GM19324 (cell line): ENCODE measurements around the gene PRR20B.
"Not testable (repeated sequence)": the region's sequence is repeated elsewhere in the genome, so short reads cannot be mapped to it uniquely, and the experiment has no call there.

Experiments
- ATAC-seq: cut with Tn5 transposase; IDR thresholded peaks from one replicate; pipeline ENCODE4 v1.9.1; 2021; ENCODE audit warnings: mild to moderate bottlenecking, moderate library complexity; ENCODE audit not compliant: unreplicated experiment, low FRiP score

PRR20B gene

DNA sequence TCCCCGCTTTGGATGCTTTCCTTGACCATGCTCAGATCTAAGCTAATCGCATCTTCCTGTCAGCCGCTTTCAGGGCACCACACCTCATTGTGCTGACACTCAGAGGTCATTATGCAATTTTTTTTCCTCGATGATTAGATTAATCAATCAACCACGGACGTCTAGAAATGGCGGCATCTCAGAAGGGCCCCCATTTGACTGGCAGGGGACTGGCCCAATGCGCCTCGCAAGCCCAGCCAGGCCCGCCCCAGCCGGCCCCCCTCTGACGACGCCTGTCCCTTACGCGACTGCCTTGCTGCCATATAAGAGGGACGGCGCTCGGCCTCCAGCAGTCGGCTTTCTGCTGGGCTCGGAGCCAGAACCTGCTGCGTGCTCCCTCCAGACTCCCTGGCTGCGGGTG lies at the start of gene PRR20B:
TSS of gene PRR20B (plus strand) at position 301 of the 400 bp plus-strand sequence. CDS start 387 bp downstream, outside the sequence.
- ATAC-seq, result not testable (repeated sequence)

DNA sequence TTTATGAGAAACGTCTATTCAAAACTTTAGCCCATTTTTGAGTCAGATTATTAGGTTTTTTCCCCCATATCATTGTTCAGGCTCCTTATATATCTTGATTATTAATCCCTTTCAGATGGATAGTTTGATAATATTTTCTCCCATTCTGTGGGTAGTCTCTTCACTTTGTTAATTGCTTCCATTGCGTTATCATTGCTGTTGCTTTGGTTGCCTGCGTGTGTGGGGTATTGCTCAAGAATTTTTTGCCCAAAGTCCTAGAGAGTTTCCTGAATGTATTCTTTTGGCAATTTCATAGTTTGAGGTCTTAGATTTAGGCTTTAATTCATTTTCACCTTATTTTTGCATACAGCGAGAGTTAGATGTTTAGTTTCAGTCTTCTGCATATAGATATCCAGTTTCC lies 32.3 kb upstream of the PRR20B start:
- ATAC-seq, result no peak

DNA sequence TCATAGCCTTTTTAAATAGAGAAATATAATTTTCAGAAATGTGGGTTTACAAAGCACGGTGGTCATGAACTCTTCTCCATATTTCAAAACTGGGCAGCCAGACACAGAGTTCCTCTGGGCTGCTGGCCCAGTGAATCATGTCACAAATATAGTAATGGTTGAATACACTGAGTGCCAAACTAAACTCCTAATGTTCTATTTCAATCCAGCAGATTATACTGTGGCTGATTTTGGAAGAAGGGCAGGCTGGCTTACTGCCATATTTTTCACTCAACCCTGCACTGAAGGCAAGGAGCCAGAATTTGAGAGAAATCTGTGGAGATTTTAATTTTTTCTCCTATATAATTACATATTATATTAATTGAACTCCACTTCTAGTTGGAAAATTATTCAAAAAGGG lies 23.6 kb upstream of the PRR20B start:
- no peak for ATAC-seq

DNA sequence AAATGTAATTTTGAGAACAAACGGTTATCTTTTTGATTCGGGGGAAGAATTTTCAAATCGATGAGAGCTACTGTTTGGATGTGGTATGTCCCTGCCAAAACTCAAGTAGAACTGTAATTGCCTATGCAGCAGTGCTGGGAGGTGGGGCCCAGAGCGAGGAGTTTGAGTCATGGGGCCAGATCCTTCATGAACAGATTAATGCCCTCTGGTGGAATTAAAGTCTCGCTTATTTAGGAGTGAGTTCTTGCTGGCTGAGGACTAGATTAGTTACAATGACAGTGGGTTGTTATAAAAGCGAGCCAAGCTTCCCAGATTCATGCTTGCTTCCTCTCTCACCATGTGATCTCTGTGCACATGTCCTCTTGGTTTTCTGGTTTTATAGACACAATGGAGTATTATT lies 18.4 kb upstream of the PRR20B start:
- ATAC-seq, result no peak

DNA sequence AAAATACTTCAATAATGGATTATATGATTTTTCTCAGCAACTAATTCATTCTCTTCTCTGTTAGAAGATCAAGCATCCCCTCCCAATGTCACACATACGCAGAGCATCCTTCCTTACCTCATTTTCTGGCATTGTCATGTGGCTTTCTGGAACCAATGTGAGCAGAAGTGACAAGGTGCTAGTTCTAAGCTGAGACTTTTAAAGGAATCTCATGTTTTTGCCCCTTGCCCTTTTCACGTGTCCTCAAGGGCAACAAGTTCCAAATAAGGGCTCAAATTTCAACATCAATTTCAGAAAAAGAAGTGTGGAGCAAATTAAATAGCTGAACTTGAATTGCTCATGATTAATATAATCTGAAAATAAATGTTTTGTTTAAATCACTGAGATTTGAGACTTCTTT lies 11.2 kb upstream of the PRR20B start:
- ATAC-seq, result no peak

DNA sequence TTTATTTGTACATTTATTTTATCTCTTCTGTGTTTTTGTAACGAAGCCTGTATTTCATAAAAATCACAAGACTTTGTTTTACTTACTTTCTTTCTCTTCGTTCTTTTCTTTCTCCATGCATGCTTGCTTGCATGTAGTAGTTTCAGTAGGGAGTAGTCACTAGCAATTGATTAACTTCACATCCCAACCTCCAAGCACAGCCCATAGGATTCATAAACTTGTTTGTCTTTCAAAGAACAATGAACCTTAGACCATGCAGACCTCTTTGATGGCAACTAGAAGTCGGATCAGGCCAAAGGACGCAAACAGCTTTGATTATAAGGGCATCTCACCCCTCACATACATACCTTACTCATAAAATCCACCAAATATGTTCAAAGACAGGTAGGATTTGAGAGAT lies 9.7 kb upstream of the PRR20B start:
- ATAC-seq, result no peak

DNA sequence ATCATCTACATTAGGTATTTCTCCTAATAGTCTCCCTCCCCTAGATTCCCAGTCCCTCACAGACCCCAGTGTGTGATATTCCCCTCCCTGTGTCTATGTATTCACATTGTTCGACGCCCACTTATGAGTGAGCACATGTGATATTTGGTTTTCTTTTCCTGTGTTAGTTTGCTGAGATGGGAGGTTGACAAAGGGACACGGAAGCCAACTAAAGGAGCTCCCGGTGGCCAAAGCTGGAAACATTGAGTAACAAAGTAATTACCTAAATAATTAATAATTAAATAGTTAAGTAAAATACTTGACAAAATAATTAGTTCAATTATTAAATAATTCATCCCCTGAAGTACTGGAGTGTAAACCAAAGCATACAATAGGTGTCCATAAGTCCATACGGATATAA lies 8.3 kb upstream of the PRR20B start:
- no peak for ATAC-seq

DNA sequence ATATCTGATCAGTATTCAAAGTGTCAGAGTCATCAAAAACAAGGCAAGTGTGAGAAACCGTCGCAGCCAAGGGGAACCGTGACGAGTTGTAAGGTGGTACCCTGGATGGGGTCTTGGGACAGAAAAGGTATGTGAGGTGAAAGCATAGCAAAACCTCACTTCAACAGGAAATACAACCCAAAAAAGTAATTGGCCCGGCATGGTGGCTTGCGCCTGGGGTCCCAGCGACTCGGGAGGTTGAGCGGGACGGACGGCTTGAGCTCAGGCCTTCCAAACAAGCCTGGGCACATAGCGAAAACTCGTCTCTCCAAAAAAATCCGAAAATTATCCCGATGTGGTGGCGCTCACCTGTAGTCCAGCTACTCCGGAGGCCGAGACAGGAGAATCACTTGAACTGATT lies 7.5 kb upstream of the PRR20B start:
- not testable (repeated sequence) for ATAC-seq

DNA sequence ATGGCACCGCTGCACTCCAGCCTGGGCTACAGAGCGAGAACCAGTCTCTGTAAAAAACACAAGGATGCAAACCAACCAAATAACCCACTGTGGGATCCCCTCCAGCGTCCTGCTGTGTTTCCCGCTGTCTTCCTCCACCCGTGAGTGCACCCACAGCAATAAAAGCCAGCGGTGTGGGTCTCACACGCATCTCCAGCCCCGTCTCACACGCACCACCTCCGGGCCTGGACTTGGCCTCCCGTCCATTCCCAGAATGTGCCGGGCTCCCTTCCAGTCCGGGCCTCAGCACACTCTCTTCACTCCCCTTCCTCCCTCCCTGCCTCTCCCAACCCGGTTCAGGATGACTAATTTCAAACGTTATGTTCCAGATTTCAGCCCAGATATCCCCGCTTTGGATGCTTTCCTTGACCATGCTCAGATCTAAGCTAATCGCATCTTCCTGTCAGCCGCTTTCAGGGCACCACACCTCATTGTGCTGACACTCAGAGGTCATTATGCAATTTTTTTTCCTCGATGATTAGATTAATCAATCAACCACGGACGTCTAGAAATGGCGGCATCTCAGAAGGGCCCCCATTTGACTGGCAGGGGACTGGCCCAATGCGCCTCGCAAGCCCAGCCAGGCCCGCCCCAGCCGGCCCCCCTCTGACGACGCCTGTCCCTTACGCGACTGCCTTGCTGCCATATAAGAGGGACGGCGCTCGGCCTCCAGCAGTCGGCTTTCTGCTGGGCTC lies 6.9 kb upstream of the PRR20B start, which contains the start of gene PRR20A:
TSS of gene PRR20A (plus strand) at position 684 of the 734 bp plus-strand sequence. CDS start 387 bp downstream, outside the sequence.
- not testable (repeated sequence) for ATAC-seq

DNA sequence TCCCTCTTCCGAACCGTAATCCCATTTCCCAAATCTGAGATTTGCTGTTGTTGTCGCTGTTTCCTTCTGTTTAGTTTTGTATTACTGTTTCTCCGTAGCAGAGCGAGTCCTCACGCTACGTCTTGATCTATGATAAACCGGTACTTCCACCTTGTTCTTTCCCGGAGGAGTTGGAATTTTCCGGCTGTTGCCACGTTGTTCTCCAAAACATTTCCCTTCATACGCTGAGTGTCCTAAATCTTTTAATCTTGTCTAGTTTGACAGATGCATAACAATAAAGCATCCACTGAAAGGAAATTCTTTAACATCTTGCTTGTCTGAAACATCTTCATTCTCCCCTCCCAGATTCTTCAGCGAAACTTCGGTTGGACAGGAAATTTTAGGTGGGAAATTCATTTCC lies 818 bp downstream of the PRR20B start:
- ATAC-seq, result not testable (repeated sequence)

DNA sequence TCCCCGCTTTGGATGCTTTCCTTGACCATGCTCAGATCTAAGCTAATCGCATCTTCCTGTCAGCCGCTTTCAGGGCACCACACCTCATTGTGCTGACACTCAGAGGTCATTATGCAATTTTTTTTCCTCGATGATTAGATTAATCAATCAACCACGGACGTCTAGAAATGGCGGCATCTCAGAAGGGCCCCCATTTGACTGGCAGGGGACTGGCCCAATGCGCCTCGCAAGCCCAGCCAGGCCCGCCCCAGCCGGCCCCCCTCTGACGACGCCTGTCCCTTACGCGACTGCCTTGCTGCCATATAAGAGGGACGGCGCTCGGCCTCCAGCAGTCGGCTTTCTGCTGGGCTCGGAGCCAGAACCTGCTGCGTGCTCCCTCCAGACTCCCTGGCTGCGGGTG lies 6.5 kb downstream of the PRR20B start, which contains the start of gene PRR20C:
TSS of gene PRR20C (plus strand) at position 301 of the 400 bp plus-strand sequence. CDS start 387 bp downstream, outside the sequence.
- ATAC-seq, result not testable (repeated sequence)

DNA sequence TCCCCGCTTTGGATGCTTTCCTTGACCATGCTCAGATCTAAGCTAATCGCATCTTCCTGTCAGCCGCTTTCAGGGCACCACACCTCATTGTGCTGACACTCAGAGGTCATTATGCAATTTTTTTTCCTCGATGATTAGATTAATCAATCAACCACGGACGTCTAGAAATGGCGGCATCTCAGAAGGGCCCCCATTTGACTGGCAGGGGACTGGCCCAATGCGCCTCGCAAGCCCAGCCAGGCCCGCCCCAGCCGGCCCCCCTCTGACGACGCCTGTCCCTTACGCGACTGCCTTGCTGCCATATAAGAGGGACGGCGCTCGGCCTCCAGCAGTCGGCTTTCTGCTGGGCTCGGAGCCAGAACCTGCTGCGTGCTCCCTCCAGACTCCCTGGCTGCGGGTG lies 13.0 kb downstream of the PRR20B start, which contains the start of gene PRR20D:
TSS of gene PRR20D (plus strand) at position 301 of the 400 bp plus-strand sequence. CDS start 387 bp downstream, outside the sequence.
- ATAC-seq, result not testable (repeated sequence)

DNA sequence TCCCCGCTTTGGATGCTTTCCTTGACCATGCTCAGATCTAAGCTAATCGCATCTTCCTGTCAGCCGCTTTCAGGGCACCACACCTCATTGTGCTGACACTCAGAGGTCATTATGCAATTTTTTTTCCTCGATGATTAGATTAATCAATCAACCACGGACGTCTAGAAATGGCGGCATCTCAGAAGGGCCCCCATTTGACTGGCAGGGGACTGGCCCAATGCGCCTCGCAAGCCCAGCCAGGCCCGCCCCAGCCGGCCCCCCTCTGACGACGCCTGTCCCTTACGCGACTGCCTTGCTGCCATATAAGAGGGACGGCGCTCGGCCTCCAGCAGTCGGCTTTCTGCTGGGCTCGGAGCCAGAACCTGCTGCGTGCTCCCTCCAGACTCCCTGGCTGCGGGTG lies 19.6 kb downstream of the PRR20B start, which contains the start of gene PRR20E:
TSS of gene PRR20E (plus strand) at position 301 of the 400 bp plus-strand sequence. CDS start 387 bp downstream, outside the sequence.
- not testable (repeated sequence) for ATAC-seq

DNA sequence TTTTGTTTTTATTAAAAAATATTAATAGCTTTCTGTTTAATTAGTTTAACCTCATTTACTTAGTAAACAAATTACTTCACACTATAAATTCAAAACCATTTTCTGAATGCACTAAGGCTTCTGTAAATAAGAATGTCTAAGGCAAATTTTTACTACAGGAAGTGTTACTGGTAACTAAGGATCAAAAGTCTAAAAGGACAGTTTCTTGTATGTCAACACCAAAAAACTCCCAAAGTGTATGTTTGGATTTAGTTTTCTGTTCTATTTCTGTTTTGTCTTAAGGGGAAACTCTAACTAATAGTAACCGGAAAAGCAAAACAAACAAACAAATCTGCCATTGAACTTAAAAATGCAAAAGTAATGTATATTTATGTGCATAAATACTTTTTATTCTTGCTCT lies 44.4 kb downstream of the PRR20B start:
- no peak for ATAC-seq
